HG03039 (cell line): ENCODE results near the gene TCF7.
A peak's percentile ranks its signal among the peaks of the same experiment; 100 is the strongest.

ENCODE experiments used
- ATAC-seq: cut with Tn5 transposase; IDR thresholded peaks from one replicate; pipeline ENCODE4 v1.9.1; 2021; ENCODE audit warnings: mild to moderate bottlenecking, moderate library complexity; ENCODE audit not compliant: unreplicated experiment

TCF7 gene

GRCh38 chr5:134088994-134089560 lies 25.4 kb upstream of the TCF7 start:
- ATAC-seq = no peak

GRCh38 chr5:134090522-134090921 lies 24.0 kb upstream of the TCF7 start:
- no peak for ATAC-seq

GRCh38 chr5:134091626-134092121 lies 22.8 kb upstream of the TCF7 start:
- no peak for ATAC-seq

DNA sequence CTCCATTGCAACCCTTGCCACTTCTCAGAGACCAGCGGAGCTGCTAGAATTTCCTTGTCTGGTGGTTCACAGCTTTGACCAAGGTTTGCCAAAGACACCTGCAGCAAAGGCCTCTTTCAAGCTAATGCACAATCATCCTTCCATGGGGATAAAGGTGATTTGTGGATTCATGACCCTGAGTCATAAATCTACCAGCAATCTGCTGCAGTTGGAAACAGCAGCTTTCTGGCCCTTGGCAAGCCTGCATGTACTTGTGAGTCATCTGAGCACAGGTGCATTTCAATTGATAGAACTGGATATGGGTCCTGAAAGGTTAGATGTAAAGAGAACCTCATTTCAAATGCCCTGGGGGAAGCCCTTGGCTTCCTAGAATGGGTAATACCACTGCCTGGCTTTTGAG lies 21.6 kb upstream of the TCF7 start:
- no peak for ATAC-seq

- ATAC-seq = no peak
Observed at GRCh38 chr5:134093351-134093750, 21.1 kb upstream of the TCF7 start.

DNA sequence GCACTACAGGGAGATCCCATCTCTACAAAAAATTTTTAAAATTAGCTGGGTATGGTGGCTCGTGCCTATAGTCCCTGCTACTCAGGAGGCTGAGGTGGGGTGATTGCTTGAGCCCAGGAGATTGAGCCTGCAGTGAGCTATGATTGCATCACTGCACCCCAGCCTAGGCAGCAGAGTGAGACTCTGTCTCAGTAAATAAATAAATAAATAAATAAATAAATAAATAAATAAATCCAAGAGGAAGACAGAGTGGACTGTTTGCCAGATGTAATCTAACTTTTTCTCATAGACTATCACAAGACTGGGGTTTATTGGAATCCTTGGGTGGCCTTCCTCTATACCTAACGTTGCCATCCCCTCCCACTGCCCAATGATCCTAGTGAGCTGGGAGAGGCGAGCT lies 19.2 kb upstream of the TCF7 start:
- no peak for ATAC-seq

- no peak for ATAC-seq
Observed at GRCh38 chr5:134095887-134096589, 18.4 kb upstream of the TCF7 start.

DNA sequence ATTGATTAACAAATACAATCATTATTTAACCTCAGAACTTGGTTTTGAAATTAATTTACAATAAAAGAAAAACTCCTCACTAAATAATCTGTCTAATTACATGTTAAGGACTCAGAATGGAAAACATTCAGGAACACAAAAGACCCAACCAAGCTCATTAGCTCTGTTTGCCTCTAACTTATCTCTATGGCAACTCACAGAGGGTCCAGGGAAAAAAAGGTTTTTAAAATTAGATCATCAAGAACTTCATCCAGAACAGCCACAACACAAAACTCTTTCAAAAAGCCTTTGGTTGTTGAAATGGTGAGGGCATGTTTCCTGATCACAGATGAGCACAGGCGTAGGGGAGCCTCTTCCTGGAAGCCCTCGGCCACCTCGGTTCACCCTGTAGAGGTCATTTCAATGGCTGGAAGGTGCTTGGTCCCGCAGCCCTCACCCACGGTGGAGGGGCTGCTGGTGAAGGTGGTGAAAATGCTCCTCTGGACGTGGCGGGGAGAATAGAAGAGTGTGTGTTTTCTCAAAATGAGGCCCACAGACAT lies 17.2 kb upstream of the TCF7 start:
- no peak for ATAC-seq

- no peak for ATAC-seq
Observed at GRCh38 chr5:134098690-134099089, 15.8 kb upstream of the TCF7 start.

- no peak for ATAC-seq
Observed at GRCh38 chr5:134099288-134099872, 15.1 kb upstream of the TCF7 start.

DNA sequence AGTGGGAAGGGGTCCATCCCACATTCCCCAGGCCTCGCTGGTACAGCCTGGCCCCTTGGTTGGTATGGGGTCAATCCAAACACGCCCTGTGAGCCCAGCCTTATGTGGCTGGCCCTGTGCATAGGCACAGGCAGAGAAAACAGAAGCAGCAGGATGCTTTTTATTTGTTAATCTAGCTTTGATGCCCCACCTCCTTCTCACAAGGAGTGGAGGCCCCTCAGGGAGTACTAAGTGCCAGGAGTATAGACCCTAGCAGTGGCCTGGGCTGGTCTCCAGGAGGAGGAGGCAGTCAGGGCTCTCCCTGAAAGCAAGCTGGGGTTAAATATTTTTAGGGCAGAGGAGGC lies 14.6 kb upstream of the TCF7 start:
- ATAC-seq = no peak

GRCh38 chr5:134100283-134101091 lies 14.0 kb upstream of the TCF7 start:
- peak; percentile 76 for ATAC-seq

DNA sequence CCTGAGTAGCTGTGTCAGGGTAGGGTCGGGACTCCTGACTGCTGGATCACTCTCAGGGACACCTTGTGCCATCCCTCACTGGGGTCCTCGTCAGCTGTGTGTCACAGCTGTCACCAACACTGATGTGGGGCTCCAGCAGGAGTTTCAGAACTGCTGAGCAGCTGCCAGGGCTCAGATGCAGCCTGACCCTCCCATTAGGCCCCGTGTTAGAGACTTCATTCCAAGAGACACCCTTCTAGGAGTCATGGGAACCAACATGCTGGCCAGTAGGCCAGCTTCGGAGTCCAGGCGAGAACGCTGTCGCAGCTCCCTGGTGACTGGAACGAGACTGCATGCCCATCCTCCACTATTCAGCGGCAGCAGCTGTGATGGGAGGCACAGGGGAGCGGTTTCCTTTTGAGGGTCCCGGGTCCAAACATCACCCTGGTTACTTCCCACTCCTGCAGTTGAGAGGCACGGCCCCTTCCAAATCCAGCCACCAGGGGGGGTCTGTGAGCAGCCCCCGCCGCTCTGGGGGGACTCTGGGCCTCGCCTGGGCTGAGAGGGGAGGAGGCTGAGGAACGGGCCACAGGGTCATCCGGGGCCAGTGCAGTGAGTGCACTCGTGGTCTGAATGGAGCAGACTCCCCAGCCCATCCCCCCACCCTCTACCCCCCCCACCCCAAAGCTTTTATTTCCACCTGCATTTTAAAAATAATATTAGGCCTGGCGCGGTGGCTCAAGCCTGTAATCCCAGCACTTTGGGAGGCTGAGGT lies 12.6 kb upstream of the TCF7 start:
- ATAC-seq = no peak

- ATAC-seq = no peak
Observed at GRCh38 chr5:134103397-134103796, 11.1 kb upstream of the TCF7 start.

GRCh38 chr5:134103998-134104654 lies 10.4 kb upstream of the TCF7 start:
- ATAC-seq = no peak

- ATAC-seq = no peak
Observed at GRCh38 chr5:134106991-134107701, 7.3 kb upstream of the TCF7 start.

GRCh38 chr5:134107779-134108178 lies 6.7 kb upstream of the TCF7 start:
- no peak for ATAC-seq

DNA sequence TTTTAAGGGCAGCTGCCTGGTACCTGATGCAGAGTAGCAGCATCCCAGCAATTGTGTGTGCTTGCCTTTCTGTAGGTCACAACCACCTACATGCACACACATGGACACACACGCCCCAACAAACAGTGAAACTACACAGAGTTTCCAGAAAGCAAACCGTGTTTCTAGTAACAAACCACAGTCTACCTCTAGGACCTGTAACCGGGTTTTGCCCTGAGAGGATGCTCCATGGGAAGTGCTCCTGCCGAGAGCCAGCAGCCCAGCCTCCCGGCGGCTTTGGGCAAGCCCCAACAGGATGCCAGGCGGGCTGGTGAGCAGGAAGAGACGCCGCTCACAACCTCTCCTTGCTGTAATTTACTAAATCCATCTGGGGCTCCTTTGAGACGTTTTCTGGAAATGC lies 4.1 kb upstream of the TCF7 start:
- no peak for ATAC-seq
